ENCODE data around the gene ZYG11B. TPM values are rescaled to one million over a fixed set of nuclear protein-coding genes. Genes with fewer than 3 reads are reported as not detected.

ZYG11B gene
- total and polyA plus RNA-seq, 2 of the 13 experiments (the other 11 are each of a cell fraction or from before 2014, with no cell fraction given), result 6.9 to 17.9 TPM

GRCh38 chr1:52852854-52853253 lies 126.6 kb downstream of the ZYG11B start (continued):
- TF ChIP-seq CAMTA2 (CRISPR knock-in tag; IDR thresholded peaks at IDR 0.05; ENCODE audit: borderline replicate concordance), result no peak
- no peak for TF ChIP-seq SKI (IDR thresholded peaks at IDR 0.05; ENCODE audit: partially characterized antibody)

GRCh38 chr1:52855584-52855983 lies 129.3 kb downstream of the ZYG11B start:
- intact Hi-C loops (cut with micrococcal nuclease; ENCODE audit: unreplicated experiment), result no loop called here
- TF ChIP-seq ZNF484 (CRISPR knock-in tag; IDR thresholded peaks at IDR 0.05; ENCODE audit: borderline replicate concordance, low read depth) (no peak), ZNF740 (CRISPR knock-in tag; IDR thresholded peaks at IDR 0.05) (no peak), SRF (IDR thresholded peaks at IDR 0.05; ENCODE audit: low read depth, low read length) (no peak), RFXAP (CRISPR knock-in tag; IDR thresholded peaks at IDR 0.05; ENCODE audit: borderline replicate concordance) (no peak), ZNF292 (CRISPR knock-in tag; IDR thresholded peaks at IDR 0.05; ENCODE audit: borderline replicate concordance, low read depth) (no peak), ZNF749 (CRISPR knock-in tag; IDR thresholded peaks at IDR 0.05; ENCODE audit: borderline replicate concordance) (no peak), ETV6 (CRISPR knock-in tag; conservative IDR thresholded peaks at IDR 0.05) (no peak), GTF3A (CRISPR knock-in tag; conservative IDR thresholded peaks at IDR 0.05) (no peak), SETDB1 (CRISPR knock-in tag; IDR thresholded peaks at IDR 0.05; ENCODE audit: borderline replicate concordance) (no peak), TRAFD1 (CRISPR knock-in tag; IDR thresholded peaks at IDR 0.05; ENCODE audit: borderline replicate concordance) (no peak), ZSCAN12 (CRISPR knock-in tag; IDR thresholded peaks at IDR 0.05) (no peak), ZNF83 (CRISPR knock-in tag; IDR thresholded peaks at IDR 0.05; ENCODE audit: borderline replicate concordance) (no peak)
- in situ Hi-C loops (cut with HindIII; ENCODE audit: extremely low pct_ligation_motif_present, low pct_unique_long_range_greater_than_20kb), result no loop called here
- no peak overlapping the region for H2AFZ ChIP-seq (ENCODE audit: low read length)
- FAIRE-seq (no peak), DNase-seq (ENCODE audit: low spot score) (no peak), ATAC-seq (no peak)
- no peak overlapping the region for H3K9ac ChIP-seq (ENCODE audit: insufficient read depth, low read depth, low read length)
- no peak overlapping the region for H3K4me3 ChIP-seq (replicated peaks in 1 of 3; ENCODE audit: insufficient read depth in 1 of 3, low read depth in 2 of 3, low read length in 3 of 3)
- CTCF ChIA-PET (ENCODE audit: low intra/inter-chr PET ratio, low total read pairs), result no interaction called here
- H3K36me3 ChIP-seq (replicated peaks in 1 of 2; ENCODE audit: control insufficient read depth in 1 of 2, insufficient read depth in 2 of 2, low read length in 2 of 2), result no peaks in the 10 kb centered on the region
- H3K4me2 ChIP-seq (ENCODE audit: low read depth, low read length), result no peak overlapping the region
- BruUV-seq (replicated peaks), result no TSS peak
- WGBS (ENCODE audit: low lambda C conversion rate), result 41% methylated on average over 4 of the region's 4 CpGs
- no peaks in the 10 kb centered on the region for H4K20me1 ChIP-seq (ENCODE audit: insufficient read depth, low read length)
- no peaks in the 10 kb centered on the region for H3K27me3 ChIP-seq (ENCODE audit: control insufficient read depth in 1 of 2, insufficient read depth in 2 of 2, low read length in 2 of 2)
- no peaks in the 10 kb centered on the region for H3K4me1 ChIP-seq (ENCODE audit: insufficient read depth, low read length)
- no peaks in the 10 kb centered on the region for H3K9me3 ChIP-seq (ENCODE audit: low read length)
- POLR2A ChIA-PET, result no interaction called here
- H3K79me2 ChIP-seq (ENCODE audit: insufficient read depth, low read length), result no peaks in the 10 kb centered on the region
- no peak overlapping the region for H3K27ac ChIP-seq (ENCODE audit: extremely low read length, insufficient read depth, low read length)

All from HepG2 (cell line).